HepG2 (cell line): ENCODE data around the gene TRMT1. TPM values are rescaled to one million over a fixed set of nuclear protein-coding genes. Genes with fewer than 3 reads are reported as not detected.

Experiments used
- ADNP ChIP-seq: sonication (generic); formaldehyde crosslinking; IDR thresholded peaks from 2 replicates; pipeline ENCODE4 v1.4.0; 2020; ENCODE audit warnings: missing genetic modification reagents
- ARID2 ChIP-seq: sonication (generic); formaldehyde crosslinking; IDR thresholded peaks from 2 replicates; pipeline ENCODE4 v1.8.1; 2022; ENCODE audit warnings: mild to moderate bottlenecking, missing genetic modification reagents, borderline replicate concordance
- ATAD3A ChIP-seq: sonication (generic); formaldehyde crosslinking; IDR thresholded peaks from 2 replicates; pipeline ENCODE4 v1.4.0; 2020; ENCODE audit warnings: missing genetic modification reagents
- ETV6 ChIP-seq: sonication (generic); formaldehyde crosslinking; conservative IDR thresholded peaks from 2 replicates; pipeline ENCODE4 v1.4.0; 2020; ENCODE audit warnings: missing genetic modification reagents
- HNRNPLL ChIP-seq: fragments of 200-400 bp; formaldehyde crosslinking; IDR thresholded peaks from 2 replicates; pipeline ENCODE4 v1.6.1; 2017; ENCODE audit warnings: mild to moderate bottlenecking, low read depth, low read length; ENCODE audit not compliant: poor library complexity, severe bottlenecking
- KLF16 ChIP-seq, 2 experiments: sonication (generic) in 1 of 2; formaldehyde crosslinking in 1 of 2; IDR thresholded peaks; 2 replicates each; pipeline versions ENCODE4 v1.6.1 to v1.8.0; 2016 to 2023; ENCODE audit warnings: missing genetic modification reagents in 2 of 2, missing compliant biosample characterization in 1 of 2
- MXD3 ChIP-seq: IDR thresholded peaks from 2 replicates; pipeline ENCODE4 v1.6.1; 2016; ENCODE audit warnings: mild to moderate bottlenecking, missing biosample characterization, missing genetic modification reagents
- PHF8 ChIP-seq: sonication (generic); formaldehyde crosslinking; IDR thresholded peaks from 2 replicates; pipeline ENCODE4 v1.5.0; 2020; ENCODE audit warnings: missing genetic modification reagents
- REL ChIP-seq: sonication (generic); formaldehyde crosslinking; conservative IDR thresholded peaks from 2 replicates; pipeline ENCODE4 v1.8.0; 2022; ENCODE audit warnings: mild to moderate bottlenecking, missing genetic modification reagents, moderate library complexity
- REST ChIP-seq, 2 experiments: IDR thresholded peaks; 2 replicates each; pipeline ENCODE4 v1.6.1; 2011 to 2012; ENCODE audit warnings: low read length in 2 of 2, borderline replicate concordance in 1 of 2, low read depth in 1 of 2, mild to moderate bottlenecking in 1 of 2, moderate library complexity in 1 of 2
- SRF ChIP-seq: IDR thresholded peaks from 2 replicates; pipeline ENCODE4 v1.6.1; 2011; ENCODE audit warnings: mild to moderate bottlenecking, low read depth, low read length, moderate library complexity
- TBX2 ChIP-seq: sonication (generic); formaldehyde crosslinking; IDR thresholded peaks from 2 replicates; pipeline ENCODE4 v1.5.0; 2020; ENCODE audit warnings: missing genetic modification reagents, mild to moderate bottlenecking, borderline replicate concordance
- TGIF2 ChIP-seq: IDR thresholded peaks from 2 replicates; pipeline ENCODE4 v1.6.1; 2016; ENCODE audit warnings: control low read depth, missing compliant biosample characterization
- THAP8 ChIP-seq: sonication (generic); formaldehyde crosslinking; IDR thresholded peaks from 2 replicates; pipeline ENCODE4 v1.5.1; 2020; ENCODE audit warnings: missing genetic modification reagents, mild to moderate bottlenecking, borderline replicate concordance
- ZBTB3 ChIP-seq: sonication (generic); formaldehyde crosslinking; IDR thresholded peaks from 2 replicates; pipeline ENCODE4 v1.4.0; 2020; ENCODE audit warnings: low read depth, mild to moderate bottlenecking, moderate library complexity, missing genetic modification reagents, borderline replicate concordance
- ZNF24 ChIP-seq: fragments of 450-650 bp; IDR thresholded peaks from 2 replicates; pipeline ENCODE4 v1.6.1; 2017; ENCODE audit warnings: antibody characterized with exemption, mild to moderate bottlenecking
- ZNF747 ChIP-seq: sonication (generic); formaldehyde crosslinking; IDR thresholded peaks from 2 replicates; pipeline ENCODE4 v1.8.1; 2023; ENCODE audit warnings: missing genetic modification reagents, mild to moderate bottlenecking, borderline replicate concordance
- ZSCAN9 ChIP-seq: IDR thresholded peaks from 2 replicates; pipeline ENCODE4 v1.6.1; 2016; ENCODE audit warnings: borderline replicate concordance
- polyA plus RNA-seq, 8 experiments: library from polyadenylated mRNA; depleted of rRNA in 3 of 8; stranded (reverse) in 7 of 8; unstranded in 1 of 8; fragments of >200 nt; fragmentation: Illumina TruSeq in 4 of 8; extraction: Trizol in 4 of 8; gene quantifications; 2 replicates each; pipeline versions ENCODE4 v1.2.1 to v1.2.3, GENCODE V29; 2011 to 2016; ENCODE audit warnings: low read depth in 4 of 8, missing spikeins in 1 of 8, mixed read lengths in 1 of 8; ENCODE audit not compliant: insufficient read depth in 1 of 8
- total RNA-seq, 5 experiments: library from RNA; depleted of rRNA; stranded (reverse); fragments of >200 nt; fragmentation: Illumina TruSeq; extraction: Trizol; gene quantifications; 2 replicates each; pipeline ENCODE4 v1.2.3, GENCODE V29; 2016; ENCODE audit warnings: low read depth in 1 of 5
- TF ChIP-seq, protein P1 (sequence below): sonication (generic); IDR thresholded peaks from 2 replicates; pipeline ENCODE4 v1.6.1; 2016; ENCODE audit warnings: low read depth, borderline replicate concordance
- TF ChIP-seq, protein P2 (sequence below): sonication (generic); formaldehyde crosslinking; IDR thresholded peaks from 2 replicates; pipeline ENCODE4 v1.5.1; 2020; ENCODE audit warnings: mild to moderate bottlenecking, missing genetic modification reagents, moderate library complexity
- TF ChIP-seq, protein P3 (sequence below): fragments of 450-650 bp; IDR thresholded peaks from 2 replicates; pipeline ENCODE4 v1.6.1; 2017

TRMT1 gene
- total and polyA plus RNA-seq, 2 of the 13 experiments (the other 11 are each of a cell fraction or from before 2014, with no cell fraction given), result 35.5 to 44.1 TPM

- TF ChIP-seq SRF (no peak), ZSCAN9 (CRISPR knock-in tag) (no peak), REST (IDR thresholded peaks at IDR 0.05; ENCODE audit: borderline replicate concordance in 1 of 2, low read depth in 1 of 2, low read length in 2 of 2) (no peak), ZNF747 (CRISPR knock-in tag) (0 out of 2 replicates have a peak, but pooled peaks have one; percentile 36), ADNP (CRISPR knock-in tag) (no peak), REL (CRISPR knock-in tag) (no peak), HNRNPLL (no peak), KLF16 (CRISPR knock-in tag; IDR thresholded peaks at IDR 0.05) (no peak; a peak in 1 of 4 replicates), PHF8 (CRISPR knock-in tag) (no peak), ZBTB3 (CRISPR knock-in tag) (0 out of 2 replicates have a peak, but pooled peaks have one; percentile 44), ETV6 (CRISPR knock-in tag) (no peak), TGIF2 (CRISPR knock-in tag) (no peak), MXD3 (CRISPR knock-in tag) (no peak), TBX2 (CRISPR knock-in tag) (peak; percentile 74), ARID2 (CRISPR knock-in tag) (no peak), THAP8 (no peak), ATAD3A (CRISPR knock-in tag) (no peak), ZNF24 (no peak)
- TF ChIP-seq, protein P1, sequence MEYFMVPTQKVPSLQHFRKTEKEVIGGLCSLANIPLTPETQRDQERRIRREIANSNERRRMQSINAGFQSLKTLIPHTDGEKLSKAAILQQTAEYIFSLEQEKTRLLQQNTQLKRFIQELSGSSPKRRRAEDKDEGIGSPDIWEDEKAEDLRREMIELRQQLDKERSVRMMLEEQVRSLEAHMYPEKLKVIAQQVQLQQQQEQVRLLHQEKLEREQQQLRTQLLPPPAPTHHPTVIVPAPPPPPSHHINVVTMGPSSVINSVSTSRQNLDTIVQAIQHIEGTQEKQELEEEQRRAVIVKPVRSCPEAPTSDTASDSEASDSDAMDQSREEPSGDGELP, result no peak
- TF ChIP-seq, protein P2, sequence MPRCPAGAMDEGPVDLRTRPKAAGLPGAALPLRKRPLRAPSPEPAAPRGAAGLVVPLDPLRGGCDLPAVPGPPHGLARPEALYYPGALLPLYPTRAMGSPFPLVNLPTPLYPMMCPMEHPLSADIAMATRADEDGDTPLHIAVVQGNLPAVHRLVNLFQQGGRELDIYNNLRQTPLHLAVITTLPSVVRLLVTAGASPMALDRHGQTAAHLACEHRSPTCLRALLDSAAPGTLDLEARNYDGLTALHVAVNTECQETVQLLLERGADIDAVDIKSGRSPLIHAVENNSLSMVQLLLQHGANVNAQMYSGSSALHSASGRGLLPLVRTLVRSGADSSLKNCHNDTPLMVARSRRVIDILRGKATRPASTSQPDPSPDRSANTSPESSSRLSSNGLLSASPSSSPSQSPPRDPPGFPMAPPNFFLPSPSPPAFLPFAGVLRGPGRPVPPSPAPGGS (CRISPR knock-in tag), result no peak
- TF ChIP-seq, protein P3, sequence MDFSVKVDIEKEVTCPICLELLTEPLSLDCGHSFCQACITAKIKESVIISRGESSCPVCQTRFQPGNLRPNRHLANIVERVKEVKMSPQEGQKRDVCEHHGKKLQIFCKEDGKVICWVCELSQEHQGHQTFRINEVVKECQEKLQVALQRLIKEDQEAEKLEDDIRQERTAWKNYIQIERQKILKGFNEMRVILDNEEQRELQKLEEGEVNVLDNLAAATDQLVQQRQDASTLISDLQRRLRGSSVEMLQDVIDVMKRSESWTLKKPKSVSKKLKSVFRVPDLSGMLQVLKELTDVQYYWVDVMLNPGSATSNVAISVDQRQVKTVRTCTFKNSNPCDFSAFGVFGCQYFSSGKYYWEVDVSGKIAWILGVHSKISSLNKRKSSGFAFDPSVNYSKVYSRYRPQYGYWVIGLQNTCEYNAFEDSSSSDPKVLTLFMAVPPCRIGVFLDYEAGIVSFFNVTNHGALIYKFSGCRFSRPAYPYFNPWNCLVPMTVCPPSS, result no peak
Observed at GRCh38 chr19:13155472-13156359, 39.2 kb upstream of the TRMT1 start (continued).
